Smooth muscle cell (in vitro differentiated cells): Measurements from ENCODE around the gene RSF1. TPM values are rescaled to one million over a fixed set of nuclear protein-coding genes. Genes with fewer than 3 reads are reported as not detected.

Experiments
- DNase-seq: peaks from one replicate; lab custom pipeline; 2025; ENCODE audit not compliant: unreplicated experiment; lab: John Stamatoyannopoulos, UW
- H2AFZ ChIP-seq: fragments of 200-600 bp; sonication (generic); 2 replicates; pipeline ENCODE4 v1.6.0; 2016; ENCODE audit warnings: antibody characterized with exemption, low read depth, mild to moderate bottlenecking
- H3F3A ChIP-seq: fragments of 200-600 bp; sonication (generic); 2 replicates; pipeline ENCODE4 v1.6.0; 2017; ENCODE audit warnings: antibody characterized with exemption, low read depth
- H3K27ac ChIP-seq: fragments of 200-600 bp; sonication (generic); 2 replicates; pipeline ENCODE4 v1.5.1; 2016; ENCODE audit warnings: low read depth, mild to moderate bottlenecking
- H3K27me3 ChIP-seq: fragments of 200-600 bp; sonication (generic); 2 replicates; pipeline ENCODE4 v1.6.1; 2016; ENCODE audit warnings: low read depth, mild to moderate bottlenecking
- H3K36me3 ChIP-seq: fragments of 200-600 bp; sonication (generic); 2 replicates; pipeline ENCODE4 v1.5.1; 2016; ENCODE audit warnings: low read depth
- H3K4me1 ChIP-seq: fragments of 200-600 bp; sonication (generic); 2 replicates; pipeline ENCODE4 v1.5.1; 2016; ENCODE audit warnings: low read depth
- H3K4me2 ChIP-seq: fragments of 200-600 bp; sonication (generic); 2 replicates; pipeline ENCODE4 v1.6.0; 2016; ENCODE audit warnings: mild to moderate bottlenecking
- H3K4me3 ChIP-seq: fragments of 200-600 bp; sonication (generic); 2 replicates; pipeline ENCODE4 v1.5.1; 2016; ENCODE audit warnings: mild to moderate bottlenecking
- H3K79me2 ChIP-seq: fragments of 200-600 bp; sonication (generic); 2 replicates; pipeline ENCODE4 v1.6.0; 2016; ENCODE audit warnings: low read depth, mild to moderate bottlenecking
- H3K9ac ChIP-seq: fragments of 200-600 bp; sonication (generic); 2 replicates; pipeline ENCODE4 v1.6.0; 2016; ENCODE audit warnings: low read depth
- H3K9me3 ChIP-seq: fragments of 200-600 bp; sonication (generic); replicated peaks from 2 replicates; pipeline ENCODE4 v1.5.1; 2016; ENCODE audit warnings: low read depth
- H4K20me1 ChIP-seq: fragments of 200-600 bp; sonication (generic); 2 replicates; pipeline ENCODE4 v1.6.0; 2016; ENCODE audit warnings: low read depth
- CTCF ChIP-seq: fragments of 200-600 bp; sonication (generic); IDR thresholded peaks from 2 replicates; pipeline ENCODE4 v1.5.1; 2017; ENCODE audit warnings: borderline replicate concordance, mild to moderate bottlenecking, antibody characterized with exemption; ENCODE audit not compliant: insufficient read depth, poor library complexity, severe bottlenecking
- WGBS: methylation state at CpG from one replicate; pipeline ENCODE4 v1.1.7; 2016; ENCODE audit warnings: low lambda C conversion rate; 5-methylcytosine and 5-hydroxymethylcytosine counted together
- polyA plus RNA-seq: library from polyadenylated mRNA; unstranded; fragments of >200 nt; fragmentation: Nextera tagmentation; extraction: Ambion mirVana; gene quantifications from 2 replicates; pipeline ENCODE4 v1.2.1, GENCODE V29; 2016
- total RNA-seq: library from RNA; depleted of rRNA; stranded (reverse); fragments of >200 nt; gene quantifications from 2 replicates; pipeline ENCODE4 v1.2.3, GENCODE V29; 2014

RSF1 gene
- total and polyA plus RNA-seq, 2 experiments from 2014 or later = 39.6 to 62.6 TPM

- Histone ChIP-seq H3K4me3 (no peak overlapping the region), H3K9me3 (no peaks in the 10 kb centered on the region), H3K27me3 (no peaks in the 10 kb centered on the region), H4K20me1 (peaks cover 98% of the 10 kb centered on the region), H3K36me3 (no peaks in the 10 kb centered on the region), H2AFZ (no peak overlapping the region), H3K9ac (no peak overlapping the region), H3F3A (no peaks in the 10 kb centered on the region), H3K27ac (no peak overlapping the region), H3K4me2 (no peak overlapping the region), H3K79me2 (peaks cover 93% of the 10 kb centered on the region), H3K4me1 (no peaks in the 10 kb centered on the region)
- no peak for DNase-seq
- WGBS = 15% methylated on average over 1 of the region's 1 CpG
- no peak for TF ChIP-seq CTCF
Observed at GRCh38 chr11:77778549-77778948, 42.0 kb downstream of the RSF1 start.

GRCh38 chr11:77778118-77778517 lies 42.4 kb downstream of the RSF1 start:
- WGBS = 100% methylated on average over 1 of the region's 1 CpG
- TF ChIP-seq CTCF = no peak

GRCh38 chr11:77776455-77776854 lies 44.1 kb downstream of the RSF1 start:
- Histone ChIP-seq H3K27me3 (no peaks in the 10 kb centered on the region), H4K20me1 (peaks cover 98% of the 10 kb centered on the region), H3K9me3 (no peaks in the 10 kb centered on the region), H2AFZ (no peak overlapping the region), H3K4me3 (no peak overlapping the region), H3K9ac (no peak overlapping the region), H3K27ac (no peak overlapping the region), H3K4me2 (no peak overlapping the region), H3K4me1 (peaks cover 1% of the 10 kb centered on the region), H3F3A (no peaks in the 10 kb centered on the region), H3K36me3 (no peaks in the 10 kb centered on the region), H3K79me2 (peaks cover 95% of the 10 kb centered on the region)
- WGBS = 94% methylated on average over 1 of the region's 1 CpG
- TF ChIP-seq CTCF = peak; percentile 48
- no peak for DNase-seq

More at GRCh38 chr11:77778118-77778517, 42.4 kb downstream of the RSF1 start:
- Histone ChIP-seq H3K4me1 (no peaks in the 10 kb centered on the region), H4K20me1 (peaks cover 98% of the 10 kb centered on the region), H3K27ac (no peak overlapping the region), H2AFZ (no peak overlapping the region), H3K4me3 (no peak overlapping the region), H3K79me2 (peaks cover 93% of the 10 kb centered on the region), H3F3A (no peaks in the 10 kb centered on the region), H3K4me2 (no peak overlapping the region), H3K9ac (no peak overlapping the region), H3K9me3 (no peaks in the 10 kb centered on the region), H3K27me3 (no peaks in the 10 kb centered on the region), H3K36me3 (no peaks in the 10 kb centered on the region)
- DNase-seq = no peak

- Histone ChIP-seq H3K36me3 (no peaks in the 10 kb centered on the region), H3K27ac (no peak overlapping the region), H3K4me2 (no peak overlapping the region), H3K4me3 (no peak overlapping the region), H3K9me3 (no peaks in the 10 kb centered on the region), H3F3A (no peaks in the 10 kb centered on the region), H4K20me1 (peaks cover 98% of the 10 kb centered on the region), H3K27me3 (no peaks in the 10 kb centered on the region), H2AFZ (no peak overlapping the region), H3K4me1 (peaks cover 6% of the 10 kb centered on the region), H3K9ac (no peak overlapping the region), H3K79me2 (peaks cover 95% of the 10 kb centered on the region)
- WGBS = 70% methylated on average over 2 of the region's 2 CpGs
- TF ChIP-seq CTCF = no peak
- DNase-seq = no peak
Observed at GRCh38 chr11:77775936-77776335, 44.6 kb downstream of the RSF1 start.
